OCI-M1 (cell line): Measurements from ENCODE around the gene EEF1AKMT4.
"Not testable (repeated sequence)": the region's sequence is repeated elsewhere in the genome, so short reads cannot be mapped to it uniquely, and the experiment has no call there.

Source experiments
- DNase-seq: peaks from one replicate; lab custom pipeline; 2025; lab: John Stamatoyannopoulos, UW

Gene EEF1AKMT4

DNA sequence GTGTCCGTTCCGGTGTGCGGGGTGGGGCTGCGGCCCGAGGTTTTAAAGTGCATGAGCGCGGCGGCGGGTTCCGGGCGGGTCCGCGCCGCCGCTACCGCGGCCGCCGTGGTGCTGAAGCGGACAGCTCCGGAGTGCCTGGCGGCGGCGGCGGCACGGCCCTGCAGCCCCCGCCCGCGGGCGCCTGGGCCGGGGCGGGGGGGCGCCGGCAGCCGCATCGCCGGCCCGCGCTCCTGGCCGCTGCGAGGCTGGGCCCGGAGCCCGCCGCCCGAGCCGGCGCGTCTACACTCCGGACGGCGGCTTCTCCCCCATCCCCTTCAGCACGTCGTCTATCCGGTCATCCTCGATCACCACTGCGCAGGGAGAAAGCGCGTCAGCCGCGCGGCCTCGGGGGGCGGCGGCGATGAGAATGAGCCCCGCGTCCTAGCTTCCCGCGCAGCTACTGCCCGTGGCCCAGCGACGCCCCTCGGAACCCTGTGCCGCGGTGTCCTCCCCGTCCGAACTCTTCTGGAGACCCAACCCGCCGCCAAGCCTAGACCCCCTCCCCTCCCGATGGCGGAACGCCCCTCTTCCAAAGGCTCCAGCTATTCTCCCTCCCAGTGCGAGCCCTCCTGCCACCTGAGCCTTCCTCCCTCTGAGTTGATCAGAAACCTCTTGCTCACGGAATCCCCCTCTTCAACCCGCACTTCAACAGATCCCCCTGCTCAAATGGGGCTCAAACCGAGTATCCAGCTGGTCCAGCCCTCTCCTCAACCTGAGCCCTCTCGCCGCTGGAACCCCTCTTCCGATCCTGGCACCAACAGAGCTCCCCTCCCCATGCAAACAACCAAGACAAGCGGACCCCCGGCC is 10.6 kb downstream of the EEF1AKMT4 start:
- DNase-seq, result peak; percentile 12

- no peak for DNase-seq
Observed at GRCh38 chr3:184260724-184261269, 11.3 kb downstream of the EEF1AKMT4 start.

DNA sequence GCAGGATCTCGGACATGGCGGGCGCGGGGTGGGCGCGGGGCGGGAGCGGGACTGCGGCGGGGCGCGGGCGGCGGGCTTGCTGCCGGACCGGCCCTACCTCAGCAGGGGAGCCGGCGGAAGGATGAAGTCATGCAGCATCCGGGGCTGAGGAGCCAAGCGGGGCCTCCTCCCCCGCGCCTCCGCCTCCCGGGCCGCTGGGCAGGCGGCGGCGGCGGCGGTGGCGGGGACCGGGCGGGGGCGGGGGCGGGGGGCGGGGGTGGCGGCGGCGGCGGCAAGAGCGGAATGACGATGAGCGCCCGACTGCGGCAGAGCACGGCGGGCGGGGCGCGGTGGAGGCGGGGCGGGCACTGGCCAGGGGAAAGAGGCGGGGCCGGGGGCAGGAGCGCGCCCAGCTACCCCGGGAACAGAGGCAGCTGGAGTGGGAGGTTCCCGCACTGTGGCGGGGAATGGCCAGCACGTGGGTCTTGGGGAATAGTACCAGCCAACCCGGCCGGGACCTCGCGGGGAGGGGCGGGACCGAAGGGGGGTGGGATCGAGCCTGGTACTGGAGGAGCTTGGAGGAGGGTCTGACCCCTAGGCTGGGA is 11.9 kb downstream of the EEF1AKMT4 start, which contains the start of gene CAMK2N2:
Gene CAMK2N2, minus strand, starts transcription at position 284 of the 584 bp plus-strand sequence. Its CDS starts 268 bp downstream, at position 16.
- DNase-seq, result peak; percentile 39

DNA sequence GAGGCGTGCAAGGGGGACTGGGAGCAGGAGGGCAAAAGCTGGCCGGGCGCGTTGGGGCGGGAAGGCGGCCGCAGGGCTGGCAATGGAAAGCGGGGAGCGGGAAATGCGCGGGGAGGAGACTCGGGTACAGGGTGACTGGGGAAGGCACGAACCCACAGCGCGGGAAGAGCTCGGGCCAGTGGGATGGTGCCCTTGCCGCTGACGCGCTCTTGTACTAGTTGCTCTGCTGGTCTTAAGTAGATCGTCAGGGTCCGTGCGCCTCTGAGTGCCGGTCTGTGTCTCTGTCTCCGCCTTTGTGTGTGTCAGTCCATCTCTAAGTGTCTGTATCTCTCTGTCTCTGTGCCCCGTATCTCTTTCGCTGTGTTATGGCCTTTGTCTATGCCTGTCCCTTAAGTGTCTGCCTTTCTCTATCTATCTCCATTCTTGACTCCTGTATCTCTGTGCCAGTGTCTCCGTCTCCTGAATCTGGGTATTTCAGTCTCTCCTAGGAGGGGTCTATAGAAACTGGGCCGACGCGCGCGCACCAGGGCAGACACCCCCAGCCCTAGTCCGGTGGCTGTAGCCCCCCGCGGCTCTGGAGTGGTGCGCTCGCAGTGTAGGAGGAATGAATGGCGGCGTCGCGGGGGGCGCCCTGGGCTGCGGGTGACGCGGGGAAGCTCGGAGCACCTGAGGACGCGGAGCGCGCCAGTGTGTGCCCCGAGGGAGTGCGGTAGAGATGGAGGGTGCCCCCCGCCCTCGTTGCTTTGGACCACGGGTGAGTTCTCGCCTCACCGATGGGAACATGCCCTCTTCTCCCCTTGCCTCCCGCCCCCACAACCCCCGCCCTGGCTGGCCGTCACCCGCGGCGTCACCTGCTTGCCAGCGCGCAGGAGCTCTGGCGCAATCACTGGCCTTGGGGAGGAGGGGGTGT is 12.6 kb downstream of the EEF1AKMT4 start:
- peak; percentile 7 for DNase-seq

GRCh38 chr3:184262764-184263179 is 13.3 kb downstream of the EEF1AKMT4 start:
- no peak for DNase-seq

GRCh38 chr3:184267249-184267648 is 17.8 kb downstream of the EEF1AKMT4 start:
- DNase-seq, result not testable (repeated sequence)

DNA sequence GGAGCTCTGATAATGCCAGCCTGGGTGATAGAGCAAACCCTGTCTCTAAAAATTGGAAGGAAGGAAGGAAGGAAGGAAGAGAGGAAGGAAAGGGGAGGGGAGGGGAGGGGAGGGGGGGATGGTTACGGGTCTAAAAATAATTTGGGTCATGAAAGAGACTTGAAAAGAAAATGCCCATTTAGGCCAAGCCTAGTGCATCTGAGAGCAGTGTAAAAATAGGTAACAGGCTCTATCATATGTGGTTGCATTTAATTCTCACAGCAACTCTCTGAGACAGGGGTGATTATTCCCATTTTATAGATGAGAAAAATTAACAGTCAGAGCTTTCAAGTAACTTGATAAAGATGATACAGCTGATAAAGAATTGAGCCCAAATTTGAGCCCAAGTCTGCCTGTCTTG is 22.8 kb downstream of the EEF1AKMT4 start:
- no peak for DNase-seq

DNA sequence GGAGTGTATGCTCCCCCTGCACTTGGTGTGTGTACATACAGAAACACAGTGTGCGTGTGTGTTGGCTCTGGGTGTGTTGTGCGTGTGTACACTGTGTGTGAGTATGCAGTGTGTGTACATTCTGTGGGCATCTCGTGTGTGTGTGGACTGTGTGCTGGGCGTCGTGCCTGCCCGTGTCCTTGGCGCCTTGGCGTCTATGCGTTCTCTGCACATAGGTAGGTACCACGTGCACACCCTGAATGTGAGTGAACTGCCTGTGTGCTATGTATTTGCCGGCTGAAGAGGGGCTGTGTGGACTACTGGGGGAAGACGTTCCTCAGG is 25.9 kb downstream of the EEF1AKMT4 start:
- no peak for DNase-seq

- DNase-seq, result no peak
Observed at GRCh38 chr3:184275961-184276910, 26.8 kb downstream of the EEF1AKMT4 start, which contains the start of gene ECE2. TSS of gene ECE2 (plus strand) at chr3:184276022. CDS start at chr3:184276154, 132 bp downstream.

GRCh38 chr3:184277366-184277765 is 27.9 kb downstream of the EEF1AKMT4 start:
- no peak for DNase-seq

- no peak for DNase-seq
Observed at GRCh38 chr3:184282941-184283340, 33.5 kb downstream of the EEF1AKMT4 start.

DNA sequence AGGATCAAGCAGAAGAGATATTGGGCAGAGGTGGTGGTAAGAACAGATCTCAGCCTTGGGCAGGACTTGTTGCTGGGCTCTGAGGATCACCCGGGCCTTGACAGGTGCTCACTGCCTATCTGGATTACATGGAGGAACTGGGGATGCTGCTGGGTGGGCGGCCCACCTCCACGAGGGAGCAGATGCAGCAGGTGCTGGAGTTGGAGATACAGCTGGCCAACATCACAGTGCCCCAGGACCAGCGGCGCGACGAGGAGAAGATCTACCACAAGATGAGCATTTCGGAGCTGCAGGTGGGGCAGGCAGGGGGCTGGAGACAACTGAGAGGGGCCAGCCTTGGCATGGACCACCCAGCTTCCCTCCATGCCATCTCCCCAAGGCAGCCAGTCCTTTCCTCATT is 34.2 kb downstream of the EEF1AKMT4 start:
- no peak for DNase-seq

DNA sequence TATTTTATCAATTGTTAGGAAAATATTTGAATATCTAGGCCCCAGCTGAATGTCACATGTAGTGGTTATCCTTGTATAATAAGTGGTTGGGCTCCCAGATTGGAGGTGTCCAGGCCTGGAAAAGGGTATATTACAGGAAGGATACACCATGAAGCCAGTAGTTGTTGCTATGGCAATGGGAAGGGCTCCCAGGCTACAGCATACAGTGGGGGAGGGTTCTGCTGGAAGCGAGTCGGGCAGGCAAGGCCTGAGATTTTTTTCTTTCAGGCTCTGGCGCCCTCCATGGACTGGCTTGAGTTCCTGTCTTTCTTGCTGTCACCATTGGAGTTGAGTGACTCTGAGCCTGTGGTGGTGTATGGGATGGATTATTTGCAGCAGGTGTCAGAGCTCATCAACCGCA is 35.2 kb downstream of the EEF1AKMT4 start:
- DNase-seq, result peak; percentile 57

DNA sequence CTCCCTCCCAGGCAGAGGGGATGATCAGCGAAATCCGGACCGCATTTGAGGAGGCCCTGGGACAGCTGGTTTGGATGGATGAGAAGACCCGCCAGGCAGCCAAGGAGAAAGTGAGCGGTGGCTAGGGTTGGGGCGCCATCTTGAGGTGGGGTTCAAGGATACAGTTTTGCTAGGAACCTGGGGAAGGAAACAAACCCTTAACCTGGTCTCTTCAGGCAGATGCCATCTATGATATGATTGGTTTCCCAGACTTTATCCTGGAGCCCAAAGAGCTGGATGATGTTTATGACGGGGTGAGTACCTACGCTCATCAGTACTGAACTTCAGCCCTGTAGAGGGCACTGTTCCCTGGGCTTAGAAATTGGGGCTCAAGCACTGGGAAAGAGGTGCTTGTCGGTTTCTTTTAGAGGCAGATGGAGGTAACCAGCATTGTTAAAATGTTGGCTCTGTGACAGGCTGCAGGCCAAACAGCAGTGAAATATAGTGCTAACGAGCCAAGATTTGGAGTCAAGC is 40.0 kb downstream of the EEF1AKMT4 start:
- peak; percentile 68 for DNase-seq

GRCh38 chr3:184290331-184290730 is 40.9 kb downstream of the EEF1AKMT4 start:
- no peak for DNase-seq

DNA sequence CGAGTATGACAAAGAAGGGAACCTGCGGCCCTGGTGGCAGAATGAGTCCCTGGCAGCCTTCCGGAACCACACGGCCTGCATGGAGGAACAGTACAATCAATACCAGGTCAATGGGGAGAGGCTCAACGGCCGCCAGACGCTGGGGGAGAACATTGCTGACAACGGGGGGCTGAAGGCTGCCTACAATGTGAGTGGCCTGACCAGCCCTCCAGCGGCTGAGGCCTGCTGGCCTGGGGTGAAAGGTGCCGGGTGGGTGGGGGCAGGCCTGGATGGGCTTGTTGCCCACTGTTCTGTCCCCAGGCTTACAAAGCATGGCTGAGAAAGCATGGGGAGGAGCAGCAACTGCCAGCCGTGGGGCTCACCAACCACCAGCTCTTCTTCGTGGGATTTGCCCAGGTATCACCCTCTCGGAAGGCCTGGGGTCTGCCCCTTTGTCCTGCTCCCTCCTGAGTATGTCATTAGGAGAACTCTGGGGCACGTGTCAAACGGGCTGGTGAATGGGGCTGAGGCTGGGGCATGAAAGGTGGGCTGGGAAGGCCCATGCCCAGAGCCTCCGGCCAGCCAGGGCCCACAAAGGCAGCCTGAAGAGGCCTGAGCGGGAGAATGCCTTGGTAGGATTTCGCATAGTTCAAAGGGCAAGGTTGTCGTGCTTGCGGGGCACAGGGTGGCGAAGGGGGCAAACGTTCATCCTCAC is 41.7 kb downstream of the EEF1AKMT4 start:
- no peak for DNase-seq

DNA sequence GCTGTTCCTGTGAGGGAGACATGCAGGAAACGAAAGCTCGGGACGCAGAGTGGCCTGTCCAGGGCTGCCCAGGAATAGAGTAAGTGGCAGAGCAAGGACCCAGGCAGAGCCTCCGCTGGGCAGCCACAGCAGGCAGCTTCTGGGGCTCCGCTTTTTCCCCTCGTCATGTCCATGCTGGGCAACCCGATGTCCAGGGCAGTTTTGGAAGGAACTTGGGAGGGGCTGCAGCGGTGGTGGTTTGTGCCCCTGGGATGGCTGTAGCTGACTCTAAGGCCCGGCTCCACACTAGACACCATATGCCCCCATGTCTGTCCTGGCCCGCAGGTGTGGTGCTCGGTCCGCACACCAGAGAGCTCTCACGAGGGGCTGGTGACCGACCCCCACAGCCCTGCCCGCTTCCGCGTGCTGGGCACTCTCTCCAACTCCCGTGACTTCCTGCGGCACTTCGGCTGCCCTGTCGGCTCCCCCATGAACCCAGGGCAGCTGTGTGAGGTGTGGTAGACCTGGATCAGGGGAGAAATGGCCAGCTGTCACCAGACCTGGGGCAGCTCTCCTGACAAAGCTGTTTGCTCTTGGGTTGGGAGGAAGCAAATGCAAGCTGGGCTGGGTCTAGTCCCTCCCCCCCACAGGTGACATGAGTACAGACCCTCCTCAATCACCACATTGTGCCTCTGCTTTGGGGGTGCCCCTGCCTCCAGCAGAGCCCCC is 42.4 kb downstream of the EEF1AKMT4 start:
- DNase-seq, result no peak

DNA sequence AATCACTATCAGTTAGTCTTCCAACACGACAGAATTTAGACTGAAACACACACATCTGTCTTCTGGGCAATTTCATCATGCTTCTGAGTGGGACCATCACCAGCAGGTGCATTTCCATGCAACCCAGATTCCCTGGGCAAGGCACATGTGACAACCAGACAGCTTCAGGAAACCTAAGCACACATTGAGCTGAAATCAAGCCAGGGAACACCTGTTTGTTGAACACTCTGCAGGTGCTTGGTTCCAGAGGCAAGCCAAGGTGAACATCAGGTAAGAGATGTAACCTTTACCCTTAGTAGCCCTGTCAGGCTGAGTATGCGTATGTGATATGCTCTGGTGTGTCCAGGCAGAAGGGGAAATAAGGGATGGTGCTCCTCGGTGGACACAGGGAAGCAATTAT is 46.3 kb downstream of the EEF1AKMT4 start:
- DNase-seq, result no peak

- DNase-seq, result no peak
Observed at GRCh38 chr3:184296616-184297015, 47.1 kb downstream of the EEF1AKMT4 start.
